Measurements from ENCODE around the gene SLC35E1.
"Not testable (repeated sequence)": the region's sequence is repeated elsewhere in the genome, so short reads cannot be mapped to it uniquely, and the experiment has no call there.

Gene SLC35E1

DNA sequence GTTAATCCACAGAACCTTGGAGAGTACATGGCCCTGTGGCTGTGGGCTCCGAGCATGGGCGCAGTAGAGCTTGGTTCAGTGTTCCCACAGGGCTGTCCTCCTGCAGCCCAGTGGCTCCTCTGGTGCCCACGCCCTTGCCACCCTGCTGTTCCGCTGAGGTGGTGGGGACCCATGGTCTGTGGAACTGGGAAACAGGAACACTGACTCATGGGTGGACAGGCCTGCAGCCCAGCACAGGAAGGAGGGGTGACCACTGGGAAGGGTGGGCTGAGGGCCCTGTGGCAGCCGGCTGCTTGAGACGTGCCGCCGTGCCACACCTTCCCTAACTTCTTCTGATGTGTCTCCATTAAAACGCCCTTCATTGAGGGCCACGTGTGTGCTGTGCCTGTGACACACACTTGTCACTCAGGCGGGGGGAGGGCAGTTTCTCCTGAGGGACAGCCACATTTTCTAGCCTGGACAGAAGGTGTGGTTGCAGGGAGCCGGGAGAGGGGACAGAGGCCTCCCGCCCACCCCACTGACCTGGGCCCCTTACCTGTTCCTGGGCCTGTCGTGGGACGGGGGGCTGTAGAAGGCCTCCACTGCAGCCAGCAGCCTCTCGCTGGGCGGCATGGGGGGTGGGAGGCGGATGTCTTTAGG lies 51.1 kb downstream of the SLC35E1 start:
- DNase-seq, result no peak

DNA sequence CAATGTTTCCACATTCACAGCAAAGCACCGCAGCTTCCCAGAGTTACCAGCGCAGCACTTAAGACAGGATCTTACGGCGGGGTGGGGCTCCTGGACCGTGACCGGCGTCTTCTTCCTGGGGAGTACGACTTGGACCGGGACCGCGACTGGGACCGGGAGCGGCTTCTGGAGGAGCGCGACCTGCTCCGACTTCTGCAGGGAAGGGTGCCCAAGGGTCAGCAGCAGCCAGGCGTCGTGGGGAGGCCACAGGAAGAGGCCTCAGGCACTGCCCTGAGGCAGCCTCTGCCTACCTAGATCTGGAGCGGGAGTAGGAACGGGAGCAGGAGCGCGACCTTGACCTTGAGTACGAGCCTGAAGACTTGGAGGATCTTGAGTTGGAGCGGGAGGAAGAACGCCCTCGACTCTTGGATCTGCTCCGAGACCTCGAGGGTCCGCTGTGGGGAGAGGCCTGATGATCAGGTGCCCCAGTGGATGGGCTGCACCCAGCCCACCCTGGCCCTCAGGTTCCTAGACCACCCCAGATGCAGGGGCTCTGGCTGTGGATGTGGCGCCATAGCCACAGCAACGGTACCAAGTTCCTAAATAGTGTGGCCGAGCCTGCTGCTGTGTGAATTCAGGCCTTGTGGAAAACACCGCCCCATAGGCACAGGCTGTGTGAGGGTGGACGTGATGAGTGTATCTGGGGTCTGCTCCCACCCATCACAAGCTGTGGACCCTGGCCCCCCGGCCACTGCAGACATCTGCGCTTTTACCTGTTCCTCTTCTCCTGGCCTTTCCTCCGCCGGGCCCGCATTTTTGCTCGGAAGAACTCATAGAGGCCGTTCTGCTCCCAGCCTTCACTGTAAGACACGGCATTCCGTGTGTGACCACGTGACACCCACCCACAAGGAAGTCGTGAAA lies 51.9 kb downstream of the SLC35E1 start:
- DNase-seq, result no peak

DNA sequence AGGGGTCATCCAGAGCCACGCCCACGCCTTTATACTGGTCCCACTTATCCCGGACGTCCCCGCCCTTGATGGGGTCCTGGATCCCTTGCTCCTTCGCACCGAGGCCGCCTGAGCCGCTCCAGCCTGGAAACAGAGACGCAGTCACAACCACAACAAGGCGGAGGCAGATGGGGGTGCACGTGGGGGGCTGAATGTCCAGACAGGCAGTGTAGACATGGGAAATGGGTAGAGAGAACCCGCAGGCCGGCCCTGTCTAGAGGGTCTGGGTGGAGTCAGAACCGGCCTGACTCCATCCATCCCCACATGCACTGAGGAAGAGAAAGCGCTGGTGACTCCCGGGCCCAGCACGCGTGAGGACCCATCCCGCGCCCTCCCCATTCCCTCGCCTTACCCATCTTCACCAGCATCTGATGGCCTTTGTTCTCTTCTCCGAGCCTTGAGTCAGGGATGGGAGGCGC lies 53.0 kb downstream of the SLC35E1 start:
- DNase-seq, result no peak

DNA sequence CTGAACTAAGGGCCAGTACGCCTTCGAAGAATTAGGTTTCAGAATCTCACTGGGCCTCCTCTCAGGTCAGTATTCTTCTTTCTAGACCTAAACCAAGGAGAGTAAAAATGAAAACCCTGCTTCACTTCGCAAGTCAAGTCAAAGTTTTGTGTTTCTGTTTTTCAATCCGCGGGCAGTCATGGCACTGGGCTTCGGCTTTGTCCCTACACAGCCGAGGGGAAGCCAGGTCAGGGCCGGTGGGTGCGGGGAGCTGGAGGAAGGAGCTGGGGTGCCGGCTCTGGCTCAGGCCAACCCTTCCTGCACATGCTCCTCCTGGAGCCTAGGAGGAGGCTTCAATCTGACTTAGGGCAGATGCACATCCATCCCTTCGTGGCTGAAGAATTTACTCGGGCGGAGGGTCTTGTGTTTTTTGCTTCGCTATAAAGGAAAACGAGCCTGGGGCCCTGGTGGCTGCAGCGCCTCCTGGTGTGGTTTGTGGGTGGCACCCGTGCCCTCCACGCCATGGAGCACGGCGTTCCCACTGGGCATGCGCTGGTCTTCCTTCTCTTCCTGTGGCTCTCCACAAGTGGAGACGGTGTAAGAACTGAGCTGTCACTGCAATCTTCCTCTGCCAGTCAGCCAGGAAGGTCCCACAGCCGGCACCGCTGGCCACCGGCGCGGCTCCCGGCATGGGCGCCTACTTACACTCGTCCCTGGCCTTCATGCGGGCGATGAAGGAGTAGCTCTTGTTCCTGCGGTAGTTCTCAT lies 53.6 kb downstream of the SLC35E1 start:
- DNase-seq, result no peak

DNA sequence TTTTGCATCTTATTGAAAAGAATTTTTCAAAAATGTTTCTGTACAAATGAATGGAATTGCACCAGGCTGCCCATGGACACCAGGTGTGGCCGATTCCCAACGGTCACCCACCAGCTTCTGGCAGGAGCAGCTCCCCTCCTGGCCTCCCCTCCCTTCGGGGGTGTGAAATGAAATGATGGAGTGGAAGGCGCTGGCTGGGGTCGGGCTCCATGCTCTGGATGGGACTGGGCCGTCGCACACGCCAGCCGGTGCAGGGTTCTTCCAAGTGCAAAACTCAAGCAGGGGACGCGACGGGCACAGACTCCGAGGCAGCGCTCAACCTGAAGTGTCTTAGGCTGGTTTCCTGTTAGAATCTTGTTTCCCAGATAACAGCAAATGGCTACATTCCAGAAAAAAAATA lies 54.2 kb downstream of the SLC35E1 start:
- DNase-seq, result no peak

DNA sequence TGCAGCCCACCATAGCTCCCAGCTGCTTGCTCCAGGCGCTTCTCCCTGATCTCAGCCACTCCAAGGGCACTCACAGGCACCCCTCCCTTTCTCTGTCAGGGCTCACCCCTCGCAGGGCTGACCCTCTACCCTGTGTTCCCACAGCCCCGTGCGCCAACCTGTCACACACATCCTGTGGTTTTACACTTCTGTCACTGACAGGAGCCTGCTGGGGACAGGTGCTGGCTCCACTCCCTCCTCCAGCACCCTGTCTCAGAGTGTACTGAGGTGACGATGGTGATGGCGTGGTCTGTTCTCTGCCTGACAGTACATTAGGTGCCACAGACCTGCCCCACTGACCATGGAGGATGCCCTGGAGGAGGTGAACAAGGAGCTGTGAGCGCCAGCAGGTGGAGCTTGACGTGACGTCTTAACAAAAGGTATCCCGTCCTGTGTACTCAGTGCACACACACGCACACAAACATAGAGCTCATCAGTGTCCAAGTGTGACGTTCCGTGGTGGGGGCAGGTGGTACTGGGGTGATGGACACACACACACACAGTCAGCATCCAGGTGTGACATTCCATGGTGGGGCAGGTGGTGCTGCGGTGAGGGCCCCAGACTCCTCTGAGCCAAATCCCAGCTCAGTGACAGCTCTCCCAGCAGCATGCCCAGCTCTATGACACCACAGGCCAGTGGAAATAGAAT lies 55.1 kb downstream of the SLC35E1 start:
- DNase-seq, result no peak

DNA sequence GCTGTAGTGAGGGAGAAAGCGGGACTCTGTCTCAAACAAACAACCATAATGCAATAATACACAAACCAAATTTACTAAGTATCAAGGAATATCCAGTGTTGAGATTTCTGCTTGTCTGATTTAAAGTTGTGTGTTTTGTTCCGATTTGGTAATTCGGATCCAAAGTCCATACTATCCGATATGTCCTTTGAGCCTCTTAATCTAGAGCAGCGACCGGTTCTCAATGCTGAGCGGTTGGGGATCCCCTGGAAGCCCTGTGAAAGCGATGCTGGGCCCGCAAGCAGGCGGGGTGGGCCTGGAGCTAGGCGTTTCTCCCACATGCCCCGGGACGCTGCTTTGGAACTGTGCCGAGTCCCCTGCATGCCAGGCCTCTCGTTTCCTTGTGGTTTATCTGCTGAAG lies 55.8 kb downstream of the SLC35E1 start:
- no peak for DNase-seq

DNA sequence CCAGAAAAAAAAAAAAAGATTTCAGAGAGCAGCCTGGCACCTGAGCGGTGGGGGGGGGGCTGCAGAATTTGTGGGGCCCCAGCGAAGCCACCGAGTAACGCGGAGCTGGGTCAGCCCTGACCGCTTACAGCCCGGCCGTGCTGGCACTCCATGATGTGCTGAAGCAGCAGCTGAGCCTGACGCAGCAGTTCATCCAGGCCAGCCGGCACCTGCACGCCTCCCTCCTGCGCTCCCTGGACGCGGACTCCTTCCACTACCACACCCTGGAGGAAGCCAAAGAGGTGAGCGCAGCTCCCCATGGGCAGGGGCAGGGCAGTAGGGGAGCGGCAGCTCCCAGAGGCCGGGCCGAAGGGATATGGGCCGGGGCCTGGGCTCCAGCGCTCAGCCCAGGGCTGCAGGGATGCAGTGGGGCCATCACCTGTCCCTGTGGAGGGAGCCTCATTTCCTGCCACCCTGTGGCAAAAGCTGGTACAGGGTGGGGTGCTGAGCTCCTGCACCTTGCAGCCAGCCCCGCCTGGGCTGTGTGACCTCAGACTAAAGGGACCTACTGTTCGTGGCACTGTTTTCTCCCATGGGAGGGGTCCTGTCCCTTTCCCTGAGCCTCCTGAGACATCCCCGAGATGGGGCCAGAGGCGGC lies 57.7 kb downstream of the SLC35E1 start:
- no peak for DNase-seq

DNA sequence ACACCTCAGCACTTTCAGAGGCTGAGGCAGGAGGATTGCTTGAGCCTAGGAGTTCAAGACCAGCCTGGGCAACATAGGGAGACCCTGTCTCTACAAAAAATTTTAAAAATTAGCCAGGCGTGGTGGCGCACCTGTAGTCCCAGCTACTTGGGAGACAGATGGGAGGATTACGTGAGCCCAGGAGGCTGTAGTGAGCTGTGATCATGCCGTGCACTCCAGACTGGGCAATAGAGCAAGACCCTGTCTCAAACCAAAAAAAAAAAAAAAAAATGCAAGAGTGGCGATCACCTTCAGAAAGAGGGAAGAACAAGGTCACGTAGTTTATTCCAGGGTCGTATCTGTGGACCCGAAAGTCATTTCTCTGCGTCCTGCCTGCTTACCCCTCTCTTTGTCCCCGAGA lies 59.6 kb downstream of the SLC35E1 start:
- DNase-seq, result not testable (repeated sequence)

DNA sequence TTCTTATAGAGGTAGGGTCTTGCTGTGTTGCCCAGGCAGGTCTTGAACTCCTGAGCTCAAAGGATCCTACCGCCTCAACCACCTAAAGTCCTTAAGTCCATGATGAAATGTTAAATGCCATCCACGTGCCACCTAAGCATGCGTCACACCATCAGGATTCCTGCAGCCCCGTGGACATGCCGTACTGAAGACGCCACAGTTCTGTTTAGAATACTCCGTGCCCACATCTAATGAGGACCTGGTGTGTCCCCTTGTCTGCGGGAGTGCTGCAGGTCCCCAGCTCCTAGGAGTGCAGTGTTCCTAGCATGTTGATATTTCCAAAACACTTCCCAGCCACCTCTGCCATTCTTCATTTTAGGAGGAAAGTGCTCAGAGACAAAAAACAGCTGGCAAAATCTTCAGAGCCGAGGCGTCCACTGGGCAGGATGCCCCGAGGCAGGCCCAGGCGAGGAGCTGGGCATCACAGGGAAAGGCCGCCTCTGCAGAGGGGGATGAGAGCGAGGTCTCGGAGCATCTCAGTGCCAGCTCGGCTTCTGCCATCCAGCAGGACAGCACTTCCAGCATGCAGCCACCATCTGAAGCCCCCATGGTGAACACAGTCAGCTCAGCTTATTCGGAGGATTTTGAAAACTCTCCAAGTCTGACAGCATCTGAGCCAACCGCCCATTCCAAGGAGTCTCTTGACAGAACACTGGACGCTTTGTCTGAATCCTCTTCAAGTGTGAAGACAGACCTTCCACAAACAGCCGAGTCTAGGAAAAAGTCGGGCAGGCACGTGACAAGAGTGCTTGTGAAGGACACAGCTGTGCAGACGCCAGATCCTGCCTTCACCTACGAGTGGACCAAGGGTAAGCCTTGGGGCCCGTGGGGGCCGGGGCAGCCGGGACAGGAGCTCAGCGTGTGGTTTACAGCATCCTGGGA lies 62.8 kb downstream of the SLC35E1 start:
- DNase-seq, result peak; percentile 43 to 48

DNA sequence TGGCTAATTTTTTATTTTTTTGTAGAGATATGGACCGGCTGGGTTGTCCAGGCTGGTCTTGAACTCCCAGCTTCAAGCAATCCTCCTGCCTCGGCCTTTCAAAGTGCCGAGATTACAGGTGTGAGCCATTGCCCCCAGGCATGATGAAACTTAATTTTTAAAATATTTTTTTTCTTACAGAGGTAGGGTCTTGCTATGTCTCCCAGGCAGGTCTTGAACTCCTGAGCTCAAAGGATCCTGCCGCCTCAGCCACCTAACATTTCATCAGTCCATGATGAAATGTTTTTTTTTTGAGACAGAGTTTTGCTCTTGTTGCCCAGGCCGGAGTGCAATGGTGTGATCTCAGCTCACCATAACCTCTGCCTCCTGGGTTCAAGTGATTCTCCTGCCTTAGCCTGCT lies 63.7 kb downstream of the SLC35E1 start:
- no peak for DNase-seq

DNA sequence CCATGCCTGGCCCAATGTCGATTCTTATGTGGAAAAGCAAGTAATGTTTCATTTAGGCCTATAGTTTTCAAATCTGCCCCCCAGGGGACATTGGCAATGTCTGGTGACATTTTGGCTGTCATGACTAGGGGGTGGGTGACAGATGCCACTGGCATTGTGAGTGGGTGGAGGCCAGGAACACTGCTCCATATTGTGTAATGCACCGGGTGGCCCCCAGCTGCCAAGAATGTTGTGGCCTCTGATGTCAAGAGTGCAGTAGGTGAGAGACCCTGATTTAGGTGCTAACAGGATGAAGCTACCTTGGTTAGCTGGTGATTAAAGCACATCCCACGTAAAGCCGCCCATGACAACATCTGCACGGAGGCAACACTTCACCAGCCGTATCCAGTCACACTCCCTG lies 65.3 kb downstream of the SLC35E1 start:
- no peak for DNase-seq

DNA sequence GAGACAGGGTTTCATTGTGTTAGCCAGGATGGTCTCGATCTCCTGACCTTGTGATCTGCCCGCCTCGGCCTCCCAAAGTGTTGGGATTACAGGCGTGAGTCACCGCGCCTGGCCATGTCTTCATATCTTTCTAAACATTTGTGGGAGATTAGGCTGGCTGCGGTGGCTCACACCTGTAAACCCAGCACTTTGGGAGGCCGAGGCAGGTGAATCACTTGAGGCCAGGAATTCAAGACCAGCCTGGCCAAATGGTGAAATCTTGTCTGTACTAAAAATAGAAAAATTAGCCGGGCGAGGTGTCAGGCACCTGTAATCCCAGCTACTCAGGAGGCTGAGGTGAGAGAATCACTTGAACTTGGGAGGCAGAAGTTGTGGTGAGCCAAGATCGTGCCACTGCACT lies 66.1 kb downstream of the SLC35E1 start:
- not testable (repeated sequence) for DNase-seq

DNA sequence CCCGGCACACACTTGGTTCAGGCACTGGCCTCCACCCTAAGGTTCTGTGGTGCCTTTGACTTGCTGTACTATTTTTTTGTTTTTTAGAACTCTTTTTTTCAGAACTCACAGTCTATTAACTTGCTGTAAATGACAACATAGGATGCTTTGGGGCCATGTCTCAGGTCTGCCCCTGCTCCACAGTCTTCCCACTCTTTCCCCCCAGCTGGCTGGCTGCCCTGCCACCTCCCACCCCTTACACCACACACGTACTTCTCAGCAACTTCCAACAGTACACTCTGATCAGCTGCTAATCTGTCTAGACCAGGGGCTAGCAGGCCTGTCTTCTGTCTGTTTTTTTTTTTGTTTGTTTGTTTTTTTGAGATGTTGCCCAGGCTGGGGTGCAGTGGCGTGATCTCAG lies 67.9 kb downstream of the SLC35E1 start:
- DNase-seq, result no peak
